RKO (cell line): ENCODE measurements around the gene LGALS3.

Source experiments
- DNase-seq: peaks from one replicate; pipeline ENCODE4 v3.0.0-alpha.2; 2016; ENCODE audit warnings: low spot score

LGALS3 gene

GRCh38 chr14:55115460-55115859 lies 13.6 kb upstream of the LGALS3 start:
- DNase-seq: no peak

- DNase-seq: no peak
Measured at GRCh38 chr14:55115861-55116245, 13.2 kb upstream of the LGALS3 start.

GRCh38 chr14:55116246-55117030 lies 12.6 kb upstream of the LGALS3 start:
- no peak for DNase-seq

GRCh38 chr14:55117803-55118441 lies 11.1 kb upstream of the LGALS3 start:
- DNase-seq: no peak

- no peak for DNase-seq
Measured at GRCh38 chr14:55118761-55119160, 10.3 kb upstream of the LGALS3 start.

GRCh38 chr14:55120571-55121495 lies 8.2 kb upstream of the LGALS3 start:
- DNase-seq: no peak

- no peak for DNase-seq
Measured at GRCh38 chr14:55121628-55122439, 7.2 kb upstream of the LGALS3 start.

GRCh38 chr14:55122440-55122986 lies 6.5 kb upstream of the LGALS3 start:
- DNase-seq: no peak

GRCh38 chr14:55123101-55123500 lies 6.0 kb upstream of the LGALS3 start:
- DNase-seq: no peak

GRCh38 chr14:55123852-55124639 lies 5.0 kb upstream of the LGALS3 start:
- no peak for DNase-seq

- no peak for DNase-seq
Measured at GRCh38 chr14:55124774-55125386, 4.2 kb upstream of the LGALS3 start.

- no peak for DNase-seq
Measured at GRCh38 chr14:55125403-55125802, 3.6 kb upstream of the LGALS3 start.

GRCh38 chr14:55126034-55126433 lies 3.0 kb upstream of the LGALS3 start:
- DNase-seq: no peak

GRCh38 chr14:55126932-55127459 lies 2.1 kb upstream of the LGALS3 start:
- DNase-seq: no peak

GRCh38 chr14:55127460-55127951 lies 1.5 kb upstream of the LGALS3 start:
- no peak for DNase-seq

GRCh38 chr14:55128386-55129085 lies 516 bp upstream of the LGALS3 start:
- DNase-seq: no peak

- peak; percentile 59 for DNase-seq
Measured at GRCh38 chr14:55129428-55130195, 560 bp downstream of the LGALS3 start.

GRCh38 chr14:55130196-55130550 lies 1.1 kb downstream of the LGALS3 start:
- no peak for DNase-seq
